GM21381 (cell line): Measurements from ENCODE around the gene SRBD1.

Experiments used
- ATAC-seq: cut with Tn5 transposase; IDR thresholded peaks from one replicate; pipeline ENCODE4 v1.9.1; 2021; ENCODE audit warnings: mild to moderate bottlenecking, moderate library complexity; ENCODE audit not compliant: unreplicated experiment

The SRBD1 gene

GRCh38 chr2:45477546-45477945, 133.5 kb downstream of the SRBD1 start:
- ATAC-seq = no peak

- no peak for ATAC-seq
These were observed 140.5 kb downstream of the SRBD1 start for GRCh38 chr2:45470531-45470930.

- ATAC-seq = peak; percentile 66
These were observed 141.6 kb downstream of the SRBD1 start for GRCh38 chr2:45469314-45470099.

- no peak for ATAC-seq
These were observed 142.8 kb downstream of the SRBD1 start for GRCh38 chr2:45468279-45468678.

GRCh38 chr2:45466053-45466452, 145.0 kb downstream of the SRBD1 start:
- no peak for ATAC-seq

- no peak for ATAC-seq
These were observed 150.2 kb downstream of the SRBD1 start for GRCh38 chr2:45460825-45461224.

- no peak for ATAC-seq
These were observed 151.2 kb downstream of the SRBD1 start for GRCh38 chr2:45459860-45460259.

GRCh38 chr2:45458909-45459563, 152.0 kb downstream of the SRBD1 start:
- no peak for ATAC-seq

- no peak for ATAC-seq
These were observed 153.7 kb downstream of the SRBD1 start for GRCh38 chr2:45457211-45457945.

GRCh38 chr2:45452866-45453265, 158.2 kb downstream of the SRBD1 start:
- no peak for ATAC-seq

- ATAC-seq = no peak
These were observed 160.4 kb downstream of the SRBD1 start for GRCh38 chr2:45450634-45451033.

- no peak for ATAC-seq
These were observed 162.8 kb downstream of the SRBD1 start for GRCh38 chr2:45448217-45448616.

- ATAC-seq = no peak
These were observed 165.1 kb downstream of the SRBD1 start for GRCh38 chr2:45446016-45446415.

GRCh38 chr2:45445037-45445436, 166.0 kb downstream of the SRBD1 start:
- no peak for ATAC-seq

GRCh38 chr2:45443012-45443411, 168.1 kb downstream of the SRBD1 start:
- no peak for ATAC-seq

- ATAC-seq = no peak
These were observed 169.0 kb downstream of the SRBD1 start for GRCh38 chr2:45442026-45442425.

GRCh38 chr2:45441571-45441970, 169.5 kb downstream of the SRBD1 start:
- ATAC-seq = no peak

- peak; percentile 80 for ATAC-seq
These were observed 171.0 kb downstream of the SRBD1 start for GRCh38 chr2:45439788-45440773.

- ATAC-seq = no peak
These were observed 172.0 kb downstream of the SRBD1 start for GRCh38 chr2:45438872-45439665.

GRCh38 chr2:45436456-45436855, 174.6 kb downstream of the SRBD1 start:
- ATAC-seq = no peak
